DND-41 (cell line): ENCODE data around the gene BCL7A.

ENCODE experiments used
- ATAC-seq: fragments of 200-7000 bp; cut with Tn5 transposase; 3 replicates; pipeline ENCODE4 v1.9.1; 2021; ENCODE audit warnings: low read depth; ENCODE audit not compliant: insufficient read depth
- DNase-seq: peaks from one replicate; pipeline ENCODE4 v3.0.0-alpha.2; 2020
- H2AFZ ChIP-seq: 2 replicates; pipeline ENCODE4 v1.6.0; 2012; ENCODE audit warnings: low read depth, low read length
- H3K27ac ChIP-seq: 2 replicates; pipeline ENCODE4 v1.5.1; 2012; ENCODE audit warnings: low read length, inconsistent platforms
- H3K27me3 ChIP-seq: fragments of 200-600 bp; sonication (generic); 2 replicates; pipeline ENCODE4 v1.6.0; 2012; ENCODE audit warnings: low read length, mild to moderate bottlenecking, inconsistent platforms; ENCODE audit not compliant: insufficient read depth, poor library complexity
- H3K36me3 ChIP-seq: 2 replicates; pipeline ENCODE4 v1.5.1; 2012; ENCODE audit warnings: low read length, inconsistent platforms; ENCODE audit not compliant: insufficient read depth
- H3K4me1 ChIP-seq: 2 replicates; pipeline ENCODE4 v1.5.1; 2012; ENCODE audit warnings: mild to moderate bottlenecking, low read length; ENCODE audit not compliant: insufficient read depth
- H3K4me2 ChIP-seq: 2 replicates; pipeline ENCODE4 v1.6.0; 2012; ENCODE audit warnings: mild to moderate bottlenecking, moderate library complexity, low read length, inconsistent platforms; ENCODE audit not compliant: insufficient read depth
- H3K4me3 ChIP-seq, 2 experiments: fragments of 200-600 bp in 1 of 2; shearing (Covaris generic) in 1 of 2; 2 replicates each; pipeline ENCODE4 v1.5.1; 2012 to 2016; ENCODE audit warnings: inconsistent platforms in 2 of 2, low read length in 2 of 2, mild to moderate bottlenecking in 2 of 2, low read depth in 1 of 2, moderate library complexity in 1 of 2
- H3K79me2 ChIP-seq: 2 replicates; pipeline ENCODE4 v1.6.0; 2012; ENCODE audit warnings: low read length, inconsistent platforms; ENCODE audit not compliant: insufficient read depth
- H3K9ac ChIP-seq: 2 replicates; pipeline ENCODE4 v1.6.0; 2012; ENCODE audit warnings: low read depth, mild to moderate bottlenecking, inconsistent platforms, low read length, moderate library complexity
- H3K9me3 ChIP-seq: 2 replicates; pipeline ENCODE4 v1.5.1; 2012; ENCODE audit warnings: low read length, moderate library complexity, mild to moderate bottlenecking, inconsistent platforms; ENCODE audit not compliant: insufficient read depth, severe bottlenecking
- H4K20me1 ChIP-seq: 2 replicates; pipeline ENCODE4 v1.6.0; 2012; ENCODE audit warnings: low read length; ENCODE audit not compliant: insufficient read depth
- CTCF ChIP-seq: IDR thresholded peaks from 2 replicates; pipeline ENCODE4 v1.5.1; 2012; ENCODE audit warnings: borderline replicate concordance, low read length, moderate library complexity, mild to moderate bottlenecking; ENCODE audit not compliant: poor library complexity, severe bottlenecking; ENCODE audit errors: extremely low read depth
- EZH2 ChIP-seq: IDR thresholded peaks from 3 replicates; pipeline ENCODE4 v1.6.1; 2012; ENCODE audit warnings: borderline replicate concordance, low read depth, mild to moderate bottlenecking, moderate library complexity, low read length, inconsistent platforms; ENCODE audit not compliant: severe bottlenecking

Gene BCL7A

GRCh38 chr12:122001466-122002209 is 20.0 kb upstream of the BCL7A start:
- H3K36me3 ChIP-seq, result no peaks in the 10 kb centered on the region
- H3K4me1 ChIP-seq, result peaks cover 48% of the 10 kb centered on the region
- H3K27me3 ChIP-seq, result no peaks in the 10 kb centered on the region
- TF ChIP-seq CTCF, result no peak
- no peak for TF ChIP-seq EZH2
- no peak overlapping the region for H2AFZ ChIP-seq
- H3K4me3 ChIP-seq, result no peak overlapping the region
- no peak overlapping the region for H3K4me2 ChIP-seq
- H3K79me2 ChIP-seq, result no peaks in the 10 kb centered on the region
- ATAC-seq, result no peak
- H3K9ac ChIP-seq, result no peak overlapping the region
- no peak overlapping the region for H3K27ac ChIP-seq
- no peak for DNase-seq
- no peaks in the 10 kb centered on the region for H4K20me1 ChIP-seq
- peaks cover 4% of the 10 kb centered on the region for H3K9me3 ChIP-seq

- DNase-seq (peak; percentile 96), ATAC-seq (peak; percentile 89)
- Histone ChIP-seq H3K9me3 (peaks cover under 1% of the 10 kb centered on the region), H3K9ac (peak overlapping the region; percentile 47), H3K36me3 (no peaks in the 10 kb centered on the region), H3K4me3 (peak overlapping the region in 1 of 2 experiments; percentile 42; a peak in 2 of 4 replicates), H3K4me2 (peak overlapping the region; percentile 58), H3K27me3 (no peaks in the 10 kb centered on the region), H2AFZ (peak overlapping the region; percentile 51), H3K27ac (peak overlapping the region; percentile 86), H3K79me2 (no peaks in the 10 kb centered on the region), H3K4me1 (peaks cover 58% of the 10 kb centered on the region), H4K20me1 (no peaks in the 10 kb centered on the region)
- TF ChIP-seq CTCF, result peak; percentile 2
- TF ChIP-seq EZH2, result no peak
These were observed 17.8 kb upstream of the BCL7A start for GRCh38 chr12:122003651-122004611.

GRCh38 chr12:122004633-122005071 is 17.0 kb upstream of the BCL7A start:
- peak overlapping the region; percentile 47 for H3K9ac ChIP-seq
- H4K20me1 ChIP-seq, result no peaks in the 10 kb centered on the region
- no peaks in the 10 kb centered on the region for H3K79me2 ChIP-seq
- no peaks in the 10 kb centered on the region for H3K9me3 ChIP-seq
- peaks cover 58% of the 10 kb centered on the region for H3K4me1 ChIP-seq
- no peaks in the 10 kb centered on the region for H3K27me3 ChIP-seq
- no peaks in the 10 kb centered on the region for H3K36me3 ChIP-seq
- TF ChIP-seq EZH2 (no peak), CTCF (no peak)
- H3K4me2 ChIP-seq, result peak overlapping the region; percentile 58
- H2AFZ ChIP-seq, result peak overlapping the region; percentile 30
- peak; percentile 66 for ATAC-seq
- peak; percentile 80 for DNase-seq
- peak overlapping the region; percentile 86 for H3K27ac ChIP-seq
- peak overlapping the region in 1 of 2 experiments; percentile 42; a peak in 2 of 4 replicates for H3K4me3 ChIP-seq
